ENCODE measurements around the gene ARFRP1. TPM values are rescaled to one million over a fixed set of nuclear protein-coding genes. Genes with fewer than 3 reads are reported as not detected.

The ARFRP1 gene
- total and polyA plus RNA-seq, 2 of the 13 experiments (the other 11 are each of a cell fraction or from before 2014, with no cell fraction given), result 32.0 to 51.1 TPM

DNA sequence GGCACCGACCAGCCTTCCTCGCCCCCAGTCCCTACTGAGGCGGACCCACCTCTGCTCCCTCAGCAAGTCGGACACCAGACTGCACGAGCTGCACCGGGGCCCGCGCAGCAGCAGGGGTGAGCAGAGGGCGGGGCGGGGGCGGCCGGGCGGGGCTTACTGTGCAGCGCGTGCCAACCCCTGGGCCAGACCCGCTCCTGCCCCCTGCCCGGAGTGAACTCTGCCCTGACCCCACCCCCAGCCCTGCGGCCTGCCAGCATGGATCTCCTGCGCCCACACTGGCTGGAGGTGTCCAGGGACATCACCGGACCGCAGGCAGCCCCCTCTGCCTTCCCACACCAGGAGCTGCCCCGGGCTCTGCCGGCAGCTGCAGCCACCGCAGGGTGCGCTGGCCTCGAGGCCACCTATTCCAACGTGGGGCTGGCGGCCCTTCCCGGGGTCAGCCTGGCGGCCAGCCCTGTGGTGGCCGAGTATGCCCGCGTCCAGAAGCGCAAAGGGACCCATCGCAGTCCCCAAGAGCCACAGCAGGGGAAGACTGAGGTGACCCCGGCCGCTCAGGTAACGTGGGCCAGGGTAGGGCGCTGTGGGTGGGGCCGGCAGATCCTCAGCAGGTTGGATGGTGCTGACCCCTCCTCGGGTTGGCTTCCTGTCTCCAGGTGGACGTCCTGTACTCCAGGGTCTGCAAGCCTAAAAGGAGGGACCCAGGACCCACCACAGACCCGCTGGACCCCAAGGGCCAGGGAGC lies 30.3 kb upstream of the ARFRP1 start (continued):
- TF ChIP-seq, protein P1, sequence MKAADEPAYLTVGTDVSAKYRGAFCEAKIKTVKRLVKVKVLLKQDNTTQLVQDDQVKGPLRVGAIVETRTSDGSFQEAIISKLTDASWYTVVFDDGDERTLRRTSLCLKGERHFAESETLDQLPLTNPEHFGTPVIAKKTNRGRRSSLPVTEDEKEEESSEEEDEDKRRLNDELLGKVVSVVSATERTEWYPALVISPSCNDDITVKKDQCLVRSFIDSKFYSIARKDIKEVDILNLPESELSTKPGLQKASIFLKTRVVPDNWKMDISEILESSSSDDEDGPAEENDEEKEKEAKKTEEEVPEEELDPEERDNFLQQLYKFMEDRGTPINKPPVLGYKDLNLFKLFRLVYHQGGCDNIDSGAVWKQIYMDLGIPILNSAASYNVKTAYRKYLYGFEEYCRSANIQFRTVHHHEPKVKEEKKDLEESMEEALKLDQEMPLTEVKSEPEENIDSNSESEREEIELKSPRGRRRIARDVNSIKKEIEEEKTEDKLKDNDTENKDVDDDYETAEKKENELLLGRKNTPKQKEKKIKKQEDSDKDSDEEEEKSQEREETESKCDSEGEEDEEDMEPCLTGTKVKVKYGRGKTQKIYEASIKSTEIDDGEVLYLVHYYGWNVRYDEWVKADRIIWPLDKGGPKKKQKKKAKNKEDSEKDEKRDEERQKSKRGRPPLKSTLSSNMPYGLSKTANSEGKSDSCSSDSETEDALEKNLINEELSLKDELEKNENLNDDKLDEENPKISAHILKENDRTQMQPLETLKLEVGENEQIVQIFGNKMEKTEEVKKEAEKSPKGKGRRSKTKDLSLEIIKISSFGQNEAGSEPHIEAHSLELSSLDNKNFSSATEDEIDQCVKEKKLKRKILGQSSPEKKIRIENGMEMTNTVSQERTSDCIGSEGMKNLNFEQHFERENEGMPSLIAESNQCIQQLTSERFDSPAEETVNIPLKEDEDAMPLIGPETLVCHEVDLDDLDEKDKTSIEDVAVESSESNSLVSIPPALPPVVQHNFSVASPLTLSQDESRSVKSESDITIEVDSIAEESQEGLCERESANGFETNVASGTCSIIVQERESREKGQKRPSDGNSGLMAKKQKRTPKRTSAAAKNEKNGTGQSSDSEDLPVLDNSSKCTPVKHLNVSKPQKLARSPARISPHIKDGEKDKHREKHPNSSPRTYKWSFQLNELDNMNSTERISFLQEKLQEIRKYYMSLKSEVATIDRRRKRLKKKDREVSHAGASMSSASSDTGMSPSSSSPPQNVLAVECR (CRISPR knock-in tag; IDR thresholded peaks at IDR 0.05; ENCODE audit: borderline replicate concordance), result peak; percentile 49; the same call in 1 of the 2 replicates
- no peak for TF ChIP-seq THYN1 (CRISPR knock-in tag; IDR thresholded peaks at IDR 0.05; ENCODE audit: borderline replicate concordance, low read depth)
- no peak for TF ChIP-seq CBX2 (IDR thresholded peaks at IDR 0.05; ENCODE audit: low read depth, low read length)
- TF ChIP-seq CBX2 (CRISPR knock-in tag; IDR thresholded peaks at IDR 0.05; ENCODE audit: low read depth), result 0 out of 2 replicates have a peak, but pooled peaks have one; percentile 27
- TF ChIP-seq ZNF337 (CRISPR knock-in tag; IDR thresholded peaks at IDR 0.05; ENCODE audit: borderline replicate concordance, low read depth), result 0 out of 2 replicates have a peak, but pooled peaks have one; percentile 27
- TF ChIP-seq, protein P2, sequence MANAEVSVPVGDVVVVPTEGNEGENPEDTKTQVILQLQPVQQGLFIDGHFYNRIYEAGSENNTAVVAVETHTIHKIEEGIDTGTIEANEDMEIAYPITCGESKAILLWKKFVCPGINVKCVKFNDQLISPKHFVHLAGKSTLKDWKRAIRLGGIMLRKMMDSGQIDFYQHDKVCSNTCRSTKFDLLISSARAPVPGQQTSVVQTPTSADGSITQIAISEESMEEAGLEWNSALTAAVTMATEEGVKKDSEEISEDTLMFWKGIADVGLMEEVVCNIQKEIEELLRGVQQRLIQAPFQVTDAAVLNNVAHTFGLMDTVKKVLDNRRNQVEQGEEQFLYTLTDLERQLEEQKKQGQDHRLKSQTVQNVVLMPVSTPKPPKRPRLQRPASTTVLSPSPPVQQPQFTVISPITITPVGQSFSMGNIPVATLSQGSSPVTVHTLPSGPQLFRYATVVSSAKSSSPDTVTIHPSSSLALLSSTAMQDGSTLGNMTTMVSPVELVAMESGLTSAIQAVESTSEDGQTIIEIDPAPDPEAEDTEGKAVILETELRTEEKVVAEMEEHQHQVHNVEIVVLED (CRISPR knock-in tag; IDR thresholded peaks at IDR 0.05; ENCODE audit: borderline replicate concordance), result peak; percentile 49; the same call in 1 of the 2 replicates
- no peak for TF ChIP-seq ZNF382 (CRISPR knock-in tag; IDR thresholded peaks at IDR 0.05; ENCODE audit: borderline replicate concordance)
- TF ChIP-seq HES4 (CRISPR knock-in tag; IDR thresholded peaks at IDR 0.05; ENCODE audit: borderline replicate concordance), result 0 out of 2 replicates have a peak, but pooled peaks have one; percentile 74
- TF ChIP-seq SKI (IDR thresholded peaks at IDR 0.05; ENCODE audit: partially characterized antibody), result peak; percentile 38
- peak; percentile 93 for TF ChIP-seq ZNF883 (CRISPR knock-in tag; IDR thresholded peaks at IDR 0.05; ENCODE audit: not compliant biosample characterization)
- TF ChIP-seq, protein P3, sequence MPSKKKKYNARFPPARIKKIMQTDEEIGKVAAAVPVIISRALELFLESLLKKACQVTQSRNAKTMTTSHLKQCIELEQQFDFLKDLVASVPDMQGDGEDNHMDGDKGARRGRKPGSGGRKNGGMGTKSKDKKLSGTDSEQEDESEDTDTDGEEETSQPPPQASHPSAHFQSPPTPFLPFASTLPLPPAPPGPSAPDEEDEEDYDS (CRISPR knock-in tag; IDR thresholded peaks at IDR 0.05), result peak; percentile 80
- no peak for TF ChIP-seq JUNB (CRISPR knock-in tag; IDR thresholded peaks at IDR 0.05; ENCODE audit: borderline replicate concordance)
- TF ChIP-seq NCOR1 (IDR thresholded peaks at IDR 0.05; ENCODE audit: borderline replicate concordance, low read length), result peak; percentile 67; the same call in 1 of the 2 replicates
- TF ChIP-seq, protein P4, sequence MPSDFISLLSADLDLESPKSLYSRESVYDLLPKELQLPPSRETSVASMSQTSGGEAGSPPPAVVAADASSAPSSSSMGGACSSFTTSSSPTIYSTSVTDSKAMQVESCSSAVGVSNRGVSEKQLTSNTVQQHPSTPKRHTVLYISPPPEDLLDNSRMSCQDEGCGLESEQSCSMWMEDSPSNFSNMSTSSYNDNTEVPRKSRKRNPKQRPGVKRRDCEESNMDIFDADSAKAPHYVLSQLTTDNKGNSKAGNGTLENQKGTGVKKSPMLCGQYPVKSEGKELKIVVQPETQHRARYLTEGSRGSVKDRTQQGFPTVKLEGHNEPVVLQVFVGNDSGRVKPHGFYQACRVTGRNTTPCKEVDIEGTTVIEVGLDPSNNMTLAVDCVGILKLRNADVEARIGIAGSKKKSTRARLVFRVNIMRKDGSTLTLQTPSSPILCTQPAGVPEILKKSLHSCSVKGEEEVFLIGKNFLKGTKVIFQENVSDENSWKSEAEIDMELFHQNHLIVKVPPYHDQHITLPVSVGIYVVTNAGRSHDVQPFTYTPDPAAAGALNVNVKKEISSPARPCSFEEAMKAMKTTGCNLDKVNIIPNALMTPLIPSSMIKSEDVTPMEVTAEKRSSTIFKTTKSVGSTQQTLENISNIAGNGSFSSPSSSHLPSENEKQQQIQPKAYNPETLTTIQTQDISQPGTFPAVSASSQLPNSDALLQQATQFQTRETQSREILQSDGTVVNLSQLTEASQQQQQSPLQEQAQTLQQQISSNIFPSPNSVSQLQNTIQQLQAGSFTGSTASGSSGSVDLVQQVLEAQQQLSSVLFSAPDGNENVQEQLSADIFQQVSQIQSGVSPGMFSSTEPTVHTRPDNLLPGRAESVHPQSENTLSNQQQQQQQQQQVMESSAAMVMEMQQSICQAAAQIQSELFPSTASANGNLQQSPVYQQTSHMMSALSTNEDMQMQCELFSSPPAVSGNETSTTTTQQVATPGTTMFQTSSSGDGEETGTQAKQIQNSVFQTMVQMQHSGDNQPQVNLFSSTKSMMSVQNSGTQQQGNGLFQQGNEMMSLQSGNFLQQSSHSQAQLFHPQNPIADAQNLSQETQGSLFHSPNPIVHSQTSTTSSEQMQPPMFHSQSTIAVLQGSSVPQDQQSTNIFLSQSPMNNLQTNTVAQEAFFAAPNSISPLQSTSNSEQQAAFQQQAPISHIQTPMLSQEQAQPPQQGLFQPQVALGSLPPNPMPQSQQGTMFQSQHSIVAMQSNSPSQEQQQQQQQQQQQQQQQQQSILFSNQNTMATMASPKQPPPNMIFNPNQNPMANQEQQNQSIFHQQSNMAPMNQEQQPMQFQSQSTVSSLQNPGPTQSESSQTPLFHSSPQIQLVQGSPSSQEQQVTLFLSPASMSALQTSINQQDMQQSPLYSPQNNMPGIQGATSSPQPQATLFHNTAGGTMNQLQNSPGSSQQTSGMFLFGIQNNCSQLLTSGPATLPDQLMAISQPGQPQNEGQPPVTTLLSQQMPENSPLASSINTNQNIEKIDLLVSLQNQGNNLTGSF (CRISPR knock-in tag; IDR thresholded peaks at IDR 0.05), result peak; percentile 47
- TF ChIP-seq ZNF350 (CRISPR knock-in tag; IDR thresholded peaks at IDR 0.05; ENCODE audit: borderline replicate concordance, low read depth), result no peak; the same call in 1 of the 2 replicates
- peak; percentile 57; the same call in 1 of the 2 replicates for TF ChIP-seq ZNF256 (CRISPR knock-in tag; conservative IDR thresholded peaks at IDR 0.05)
